Measurements from ENCODE around the gene UBL4B.

UBL4B gene

DNA sequence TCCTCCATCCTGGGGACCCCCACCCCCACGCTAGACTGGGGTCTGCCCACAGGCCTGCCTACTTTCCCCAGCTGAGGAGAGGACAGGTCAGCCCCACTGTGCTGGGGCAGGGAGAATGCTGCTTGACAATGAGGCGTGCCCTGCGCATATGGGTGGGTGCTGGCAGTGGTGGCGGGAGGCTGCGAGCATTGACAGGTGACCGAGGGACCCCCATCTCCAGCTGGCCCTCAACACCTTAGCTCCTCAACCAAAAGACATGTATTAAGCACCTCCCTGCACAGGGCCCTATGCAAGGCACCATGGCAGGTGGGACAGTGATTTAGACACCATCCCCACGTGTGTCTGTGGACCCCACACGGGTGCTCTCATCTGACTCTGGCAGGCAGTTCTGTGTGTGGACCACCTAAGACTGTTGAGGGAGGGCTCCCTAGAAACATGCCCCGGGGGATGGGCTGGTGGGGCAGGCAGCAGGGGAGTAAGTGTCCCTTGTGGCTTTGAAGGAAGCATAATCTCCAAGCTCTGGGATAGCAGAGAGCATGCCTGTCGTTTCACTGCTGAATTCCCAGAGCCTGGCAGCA is 23.4 kb upstream of the UBL4B start:
- H3K4me3 ChIP-seq (ENCODE audit: insufficient read depth, low read length, poor library complexity, severe bottlenecking) = no peak overlapping the region
- no peaks in the 10 kb centered on the region for H3K9me2 ChIP-seq (replicated peaks; ENCODE audit: insufficient read depth, low read length)
- H3F3A ChIP-seq (ENCODE audit: insufficient read depth) = no peaks in the 10 kb centered on the region
- H3K4me2 ChIP-seq (ENCODE audit: low read depth, low read length, poor library complexity, severe bottlenecking) = no peak overlapping the region
- H3K36me3 ChIP-seq (ENCODE audit: low read length) = no peaks in the 10 kb centered on the region
- H3K27ac ChIP-seq (ENCODE audit: low read depth, low read length) = no peak overlapping the region
- no peak for TF ChIP-seq EZH2phosphoT487 (conservative IDR thresholded peaks at IDR 0.05; ENCODE audit: low read length)
- TF ChIP-seq, protein P1, sequence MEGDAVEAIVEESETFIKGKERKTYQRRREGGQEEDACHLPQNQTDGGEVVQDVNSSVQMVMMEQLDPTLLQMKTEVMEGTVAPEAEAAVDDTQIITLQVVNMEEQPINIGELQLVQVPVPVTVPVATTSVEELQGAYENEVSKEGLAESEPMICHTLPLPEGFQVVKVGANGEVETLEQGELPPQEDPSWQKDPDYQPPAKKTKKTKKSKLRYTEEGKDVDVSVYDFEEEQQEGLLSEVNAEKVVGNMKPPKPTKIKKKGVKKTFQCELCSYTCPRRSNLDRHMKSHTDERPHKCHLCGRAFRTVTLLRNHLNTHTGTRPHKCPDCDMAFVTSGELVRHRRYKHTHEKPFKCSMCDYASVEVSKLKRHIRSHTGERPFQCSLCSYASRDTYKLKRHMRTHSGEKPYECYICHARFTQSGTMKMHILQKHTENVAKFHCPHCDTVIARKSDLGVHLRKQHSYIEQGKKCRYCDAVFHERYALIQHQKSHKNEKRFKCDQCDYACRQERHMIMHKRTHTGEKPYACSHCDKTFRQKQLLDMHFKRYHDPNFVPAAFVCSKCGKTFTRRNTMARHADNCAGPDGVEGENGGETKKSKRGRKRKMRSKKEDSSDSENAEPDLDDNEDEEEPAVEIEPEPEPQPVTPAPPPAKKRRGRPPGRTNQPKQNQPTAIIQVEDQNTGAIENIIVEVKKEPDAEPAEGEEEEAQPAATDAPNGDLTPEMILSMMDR (IDR thresholded peaks at IDR 0.05; ENCODE audit: insufficient read depth, low read length, poor library complexity, severe bottlenecking) = no peak
- H3K9me3 ChIP-seq (ENCODE audit: insufficient read depth, low read length) = no peaks in the 10 kb centered on the region
- no peaks in the 10 kb centered on the region for H4K20me1 ChIP-seq (ENCODE audit: low read depth, low read length)
- no peak overlapping the region for H3K9ac ChIP-seq (ENCODE audit: low read length)
- no peak overlapping the region for H2AFZ ChIP-seq (ENCODE audit: low read depth, low read length, severe bottlenecking)
- H3K79me2 ChIP-seq (ENCODE audit: insufficient read depth, low read length) = no peaks in the 10 kb centered on the region
- no peaks in the 10 kb centered on the region for H3K27me3 ChIP-seq (ENCODE audit: low read length)

- H3K9me2 ChIP-seq (replicated peaks; ENCODE audit: insufficient read depth, low read length) = no peaks in the 10 kb centered on the region
- H3K36me3 ChIP-seq (ENCODE audit: low read length) = no peaks in the 10 kb centered on the region
- no peak overlapping the region for H3K27ac ChIP-seq (ENCODE audit: low read depth, low read length)
- H3K79me2 ChIP-seq (ENCODE audit: insufficient read depth, low read length) = no peaks in the 10 kb centered on the region
- H3K4me2 ChIP-seq (ENCODE audit: low read depth, low read length, poor library complexity, severe bottlenecking) = no peak overlapping the region
- H3K27me3 ChIP-seq (ENCODE audit: low read length) = no peaks in the 10 kb centered on the region
- no peaks in the 10 kb centered on the region for H3F3A ChIP-seq (ENCODE audit: insufficient read depth)
- H3K9ac ChIP-seq (ENCODE audit: low read length) = no peak overlapping the region
- H3K4me3 ChIP-seq (ENCODE audit: insufficient read depth, low read length, poor library complexity, severe bottlenecking) = no peak overlapping the region
- TF ChIP-seq, protein P1 (IDR thresholded peaks at IDR 0.05; ENCODE audit: insufficient read depth, low read length, poor library complexity, severe bottlenecking) = no peak
- H2AFZ ChIP-seq (ENCODE audit: low read depth, low read length, severe bottlenecking) = no peak overlapping the region
- no peaks in the 10 kb centered on the region for H4K20me1 ChIP-seq (ENCODE audit: low read depth, low read length)
- no peaks in the 10 kb centered on the region for H3K9me3 ChIP-seq (ENCODE audit: insufficient read depth, low read length)
Measured at GRCh38 chr1:110089561-110090275, 22.5 kb upstream of the UBL4B start.

DNA sequence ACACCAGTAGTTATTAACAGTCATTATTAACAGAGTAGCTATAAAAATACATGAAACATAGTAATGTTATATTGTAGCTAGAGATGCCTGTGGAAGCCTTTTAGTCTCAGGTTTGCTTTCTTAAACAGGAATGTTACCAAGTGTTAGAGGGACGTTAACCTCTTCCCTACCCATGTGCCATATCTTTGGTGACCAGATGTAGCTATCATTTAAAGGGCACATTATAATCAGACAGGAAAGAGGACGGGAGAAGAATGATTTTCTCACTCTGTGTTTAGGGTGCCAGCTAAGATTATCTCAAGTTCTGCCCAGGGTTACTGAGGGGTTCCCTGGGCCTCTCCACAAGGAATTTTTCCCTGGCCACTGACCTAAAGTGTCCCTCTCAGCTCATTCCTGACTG is 20.9 kb upstream of the UBL4B start:
- H3K27ac ChIP-seq (ENCODE audit: low read depth, low read length) = no peak overlapping the region
- H3K9me3 ChIP-seq (ENCODE audit: insufficient read depth, low read length) = no peaks in the 10 kb centered on the region
- no peaks in the 10 kb centered on the region for H3K79me2 ChIP-seq (ENCODE audit: insufficient read depth, low read length)
- no peaks in the 10 kb centered on the region for H3K27me3 ChIP-seq (ENCODE audit: low read length)
- no peak overlapping the region for H3K4me2 ChIP-seq (ENCODE audit: low read depth, low read length, poor library complexity, severe bottlenecking)
- no peaks in the 10 kb centered on the region for H3F3A ChIP-seq (ENCODE audit: insufficient read depth)
- no peak overlapping the region for H3K4me3 ChIP-seq (ENCODE audit: insufficient read depth, low read length, poor library complexity, severe bottlenecking)
- no peak overlapping the region for H2AFZ ChIP-seq (ENCODE audit: low read depth, low read length, severe bottlenecking)
- H3K9ac ChIP-seq (ENCODE audit: low read length) = no peak overlapping the region
- no peaks in the 10 kb centered on the region for H3K36me3 ChIP-seq (ENCODE audit: low read length)
- no peaks in the 10 kb centered on the region for H3K9me2 ChIP-seq (replicated peaks; ENCODE audit: insufficient read depth, low read length)
- TF ChIP-seq EZH2phosphoT487 (conservative IDR thresholded peaks at IDR 0.05; ENCODE audit: low read length) = no peak
- TF ChIP-seq, protein P1 (IDR thresholded peaks at IDR 0.05; ENCODE audit: insufficient read depth, low read length, poor library complexity, severe bottlenecking) = no peak
- H4K20me1 ChIP-seq (ENCODE audit: low read depth, low read length) = no peaks in the 10 kb centered on the region

Data from SU-DHL-6 (cell line).